Stimulated activated CD4-positive, alpha-beta T cell treated with anti-CD3 and anti-CD28 coated beads, Interleukin-1b, Interleukin-23, amount 100 ng/mL, for 4 hours (primary cell): ENCODE measurements around the gene CCNB1.
"Not testable (repeated sequence)": the region's sequence is repeated elsewhere in the genome, so short reads cannot be mapped to it uniquely, and the experiment has no call there.

ENCODE experiments used
- DNase-seq, 2 donors: peaks; one replicate each; pipeline ENCODE4 v3.0.0-alpha.2; 2020; ENCODE audit warnings: low read depth in 2 of 2

The CCNB1 gene

GRCh38 chr5:69184621-69185020 is 17.7 kb downstream of the CCNB1 start:
- DNase-seq: no peak

- no peak for DNase-seq
These were observed 20.4 kb downstream of the CCNB1 start for GRCh38 chr5:69187342-69187741.

- no peak for DNase-seq
These were observed 21.8 kb downstream of the CCNB1 start for GRCh38 chr5:69188811-69189161.

- DNase-seq: peak; percentile 84 to 87
These were observed 22.5 kb downstream of the CCNB1 start, which contains the start of gene CENPH for GRCh38 chr5:69189162-69190086. CENPH (plus strand) TSS chr5:69189583; CDS start chr5:69189635, 52 bp downstream.

- DNase-seq: no peak
These were observed 35.5 kb downstream of the CCNB1 start for GRCh38 chr5:69202497-69202896.

- no peak for DNase-seq
These were observed 39.7 kb downstream of the CCNB1 start for GRCh38 chr5:69206528-69207190.

- no peak for DNase-seq
These were observed 42.7 kb downstream of the CCNB1 start for GRCh38 chr5:69209602-69210001.

- no peak for DNase-seq
These were observed 44.2 kb downstream of the CCNB1 start for GRCh38 chr5:69211200-69211599.

GRCh38 chr5:69212022-69212421 is 45.1 kb downstream of the CCNB1 start:
- no peak for DNase-seq

GRCh38 chr5:69213513-69214215 is 46.7 kb downstream of the CCNB1 start:
- DNase-seq: no peak

- DNase-seq: no peak
These were observed 50.2 kb downstream of the CCNB1 start for GRCh38 chr5:69217151-69217511.

- DNase-seq: peak; percentile 90 to 97
These were observed 50.9 kb downstream of the CCNB1 start for GRCh38 chr5:69217548-69218526.

GRCh38 chr5:69219939-69220338 is 53.0 kb downstream of the CCNB1 start:
- DNase-seq: no peak

GRCh38 chr5:69220371-69220770 is 53.4 kb downstream of the CCNB1 start:
- DNase-seq: not testable (repeated sequence)

GRCh38 chr5:69220833-69221232 is 53.9 kb downstream of the CCNB1 start:
- DNase-seq: not testable (repeated sequence)

- no peak for DNase-seq
These were observed 57.6 kb downstream of the CCNB1 start for GRCh38 chr5:69224520-69224919.

GRCh38 chr5:69225860-69226259 is 58.9 kb downstream of the CCNB1 start:
- DNase-seq: no peak
